AG09309 (cell line): ENCODE measurements around the gene IL1A.

Source experiments
- DNase-seq: peaks from one replicate; pipeline ENCODE4 v3.0.0-alpha.2; 2010; ENCODE audit warnings: low read depth
- H3K4me3 ChIP-seq: 2 replicates; pipeline ENCODE4 v1.5.1; 2011; ENCODE audit warnings: mild to moderate bottlenecking, low read depth, low read length, moderate library complexity; ENCODE audit not compliant: control insufficient read depth
- TF ChIP-seq, protein P1 (sequence below): IDR thresholded peaks from 2 replicates; pipeline ENCODE4 v1.5.1; 2011; ENCODE audit warnings: mild to moderate bottlenecking, low read depth, low read length, inconsistent platforms; ENCODE audit not compliant: insufficient read depth, control insufficient read depth; ENCODE audit errors: missing control alignments

IL1A gene

GRCh38 chr2:112749755-112750559 lies 34.3 kb downstream of the IL1A start:
- DNase-seq, result peak; percentile 18
- TF ChIP-seq, protein P1, sequence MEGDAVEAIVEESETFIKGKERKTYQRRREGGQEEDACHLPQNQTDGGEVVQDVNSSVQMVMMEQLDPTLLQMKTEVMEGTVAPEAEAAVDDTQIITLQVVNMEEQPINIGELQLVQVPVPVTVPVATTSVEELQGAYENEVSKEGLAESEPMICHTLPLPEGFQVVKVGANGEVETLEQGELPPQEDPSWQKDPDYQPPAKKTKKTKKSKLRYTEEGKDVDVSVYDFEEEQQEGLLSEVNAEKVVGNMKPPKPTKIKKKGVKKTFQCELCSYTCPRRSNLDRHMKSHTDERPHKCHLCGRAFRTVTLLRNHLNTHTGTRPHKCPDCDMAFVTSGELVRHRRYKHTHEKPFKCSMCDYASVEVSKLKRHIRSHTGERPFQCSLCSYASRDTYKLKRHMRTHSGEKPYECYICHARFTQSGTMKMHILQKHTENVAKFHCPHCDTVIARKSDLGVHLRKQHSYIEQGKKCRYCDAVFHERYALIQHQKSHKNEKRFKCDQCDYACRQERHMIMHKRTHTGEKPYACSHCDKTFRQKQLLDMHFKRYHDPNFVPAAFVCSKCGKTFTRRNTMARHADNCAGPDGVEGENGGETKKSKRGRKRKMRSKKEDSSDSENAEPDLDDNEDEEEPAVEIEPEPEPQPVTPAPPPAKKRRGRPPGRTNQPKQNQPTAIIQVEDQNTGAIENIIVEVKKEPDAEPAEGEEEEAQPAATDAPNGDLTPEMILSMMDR, result peak; percentile 100
- H3K4me3 ChIP-seq, result no peak overlapping the region

DNA sequence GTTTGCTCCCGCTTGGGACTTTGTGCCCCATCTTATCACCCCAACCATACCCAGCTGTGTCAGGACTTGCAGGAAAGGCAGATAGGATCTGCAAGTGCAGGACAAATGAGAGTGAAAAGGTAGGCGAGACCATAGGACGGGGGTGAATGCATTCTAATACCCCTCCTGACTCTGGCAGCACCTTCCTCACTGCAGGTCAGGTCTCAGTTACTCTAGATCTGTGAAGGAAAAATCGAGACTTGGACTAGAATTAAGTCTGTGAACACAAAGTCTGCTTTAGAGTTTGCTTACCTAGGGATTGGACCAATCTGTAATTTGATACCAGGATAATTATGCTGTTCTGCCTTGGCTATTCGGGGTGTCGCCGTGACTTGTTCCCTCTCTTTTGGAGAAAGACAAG lies 43.8 kb downstream of the IL1A start:
- no peak for DNase-seq
- no peak overlapping the region for H3K4me3 ChIP-seq
- TF ChIP-seq, protein P1, result no peak

DNA sequence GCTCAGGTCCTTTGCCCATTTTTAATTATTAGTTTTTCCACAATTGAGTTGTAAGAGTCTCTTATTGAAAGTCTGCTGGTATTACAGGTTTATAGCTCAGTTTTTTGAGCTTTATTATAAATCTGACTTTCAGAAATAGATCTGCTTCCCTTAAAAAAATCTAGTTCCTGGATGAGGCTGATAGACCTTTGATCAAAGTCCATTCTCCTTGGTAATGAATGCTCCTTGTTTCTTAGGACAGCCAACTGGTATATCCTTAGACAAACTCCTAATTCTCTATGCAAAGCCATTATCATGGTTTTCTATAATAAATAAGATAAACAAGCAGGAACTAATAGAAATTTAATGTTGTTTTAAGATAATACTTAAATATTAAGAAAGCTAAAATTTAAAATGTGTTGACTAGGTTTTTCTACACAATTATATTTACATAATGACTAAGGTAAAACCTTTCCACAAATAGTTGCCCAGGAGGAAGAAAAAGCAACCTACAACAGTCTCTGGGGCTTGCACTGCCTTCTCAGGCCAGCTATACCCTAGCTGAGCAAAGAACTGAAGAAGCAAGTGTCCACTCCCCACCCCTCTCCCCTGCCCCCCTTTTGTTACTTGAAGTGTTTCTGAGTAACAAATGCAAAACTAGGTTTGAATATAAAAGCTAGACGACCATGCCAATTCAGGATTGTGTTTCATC lies 46.6 kb downstream of the IL1A start:
- no peak overlapping the region for H3K4me3 ChIP-seq
- DNase-seq, result no peak
- TF ChIP-seq, protein P1, result no peak

DNA sequence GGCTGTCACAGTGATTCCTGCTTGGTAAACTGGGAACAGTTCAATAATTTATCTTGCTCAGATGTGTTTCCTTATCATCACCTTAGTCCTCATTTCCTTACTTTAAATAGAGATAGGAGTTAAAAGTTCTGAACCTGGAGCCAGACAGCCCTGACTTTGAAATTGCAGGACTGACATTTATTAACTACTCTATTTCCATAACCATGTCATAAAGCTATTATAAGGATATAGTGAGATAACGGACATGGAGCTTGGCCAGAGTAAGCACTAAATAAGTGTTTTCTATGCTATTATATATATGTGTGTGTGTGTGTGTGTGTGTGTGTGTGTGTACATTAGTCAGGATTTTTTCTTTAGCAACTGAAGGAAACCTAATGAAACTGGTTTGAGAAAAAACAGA lies 50.4 kb downstream of the IL1A start:
- no peak overlapping the region for H3K4me3 ChIP-seq
- TF ChIP-seq, protein P1, result no peak
- DNase-seq, result no peak

GRCh38 chr2:112733456-112733855 lies 50.8 kb downstream of the IL1A start:
- TF ChIP-seq, protein P1, result no peak
- H3K4me3 ChIP-seq, result no peak overlapping the region
- DNase-seq, result no peak

- DNase-seq, result no peak
- TF ChIP-seq, protein P1, result no peak
- H3K4me3 ChIP-seq, result no peak overlapping the region
Measured at GRCh38 chr2:112731479-112731878, 52.8 kb downstream of the IL1A start.
